GM12864 (cell line): ENCODE measurements around the gene CDH4.

Experiments
- DNase-seq: peaks from one replicate; pipeline ENCODE4 v3.0.0-alpha.2; 2011; ENCODE audit warnings: low read depth
- H3K4me3 ChIP-seq: 2 replicates; pipeline ENCODE4 v1.5.1; 2011; ENCODE audit warnings: mild to moderate bottlenecking, low read depth, low read length, control low read depth
- TF ChIP-seq, protein P1 (sequence below): IDR thresholded peaks from 2 replicates; pipeline ENCODE4 v1.5.1; 2011; ENCODE audit warnings: low read depth, mild to moderate bottlenecking, moderate library complexity, low read length, control low read depth, inconsistent platforms; ENCODE audit errors: missing control alignments

The CDH4 gene

DNA sequence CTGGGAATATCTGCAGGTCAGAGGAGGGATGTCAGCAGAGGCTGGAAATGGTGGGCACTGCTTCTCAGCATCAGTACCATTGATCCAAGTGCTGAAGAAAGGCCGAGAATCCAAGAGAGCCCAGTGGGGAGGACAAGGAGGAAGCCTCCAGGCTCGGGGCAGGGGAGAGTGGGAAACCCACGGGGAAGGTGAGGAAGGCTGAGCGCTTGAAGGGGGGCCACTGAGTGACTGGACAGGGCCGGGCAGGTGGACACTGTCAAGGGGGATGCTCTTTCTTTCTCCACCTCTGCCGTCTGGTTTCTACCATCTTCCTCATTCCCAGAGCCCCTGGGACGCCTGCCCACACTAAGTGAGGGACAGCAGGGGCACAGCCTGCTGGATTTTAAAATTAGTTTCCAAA, 335.0 kb downstream of the CDH4 start:
- H3K4me3 ChIP-seq = no peak overlapping the region
- no peak for DNase-seq
- TF ChIP-seq, protein P1, sequence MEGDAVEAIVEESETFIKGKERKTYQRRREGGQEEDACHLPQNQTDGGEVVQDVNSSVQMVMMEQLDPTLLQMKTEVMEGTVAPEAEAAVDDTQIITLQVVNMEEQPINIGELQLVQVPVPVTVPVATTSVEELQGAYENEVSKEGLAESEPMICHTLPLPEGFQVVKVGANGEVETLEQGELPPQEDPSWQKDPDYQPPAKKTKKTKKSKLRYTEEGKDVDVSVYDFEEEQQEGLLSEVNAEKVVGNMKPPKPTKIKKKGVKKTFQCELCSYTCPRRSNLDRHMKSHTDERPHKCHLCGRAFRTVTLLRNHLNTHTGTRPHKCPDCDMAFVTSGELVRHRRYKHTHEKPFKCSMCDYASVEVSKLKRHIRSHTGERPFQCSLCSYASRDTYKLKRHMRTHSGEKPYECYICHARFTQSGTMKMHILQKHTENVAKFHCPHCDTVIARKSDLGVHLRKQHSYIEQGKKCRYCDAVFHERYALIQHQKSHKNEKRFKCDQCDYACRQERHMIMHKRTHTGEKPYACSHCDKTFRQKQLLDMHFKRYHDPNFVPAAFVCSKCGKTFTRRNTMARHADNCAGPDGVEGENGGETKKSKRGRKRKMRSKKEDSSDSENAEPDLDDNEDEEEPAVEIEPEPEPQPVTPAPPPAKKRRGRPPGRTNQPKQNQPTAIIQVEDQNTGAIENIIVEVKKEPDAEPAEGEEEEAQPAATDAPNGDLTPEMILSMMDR = no peak

DNA sequence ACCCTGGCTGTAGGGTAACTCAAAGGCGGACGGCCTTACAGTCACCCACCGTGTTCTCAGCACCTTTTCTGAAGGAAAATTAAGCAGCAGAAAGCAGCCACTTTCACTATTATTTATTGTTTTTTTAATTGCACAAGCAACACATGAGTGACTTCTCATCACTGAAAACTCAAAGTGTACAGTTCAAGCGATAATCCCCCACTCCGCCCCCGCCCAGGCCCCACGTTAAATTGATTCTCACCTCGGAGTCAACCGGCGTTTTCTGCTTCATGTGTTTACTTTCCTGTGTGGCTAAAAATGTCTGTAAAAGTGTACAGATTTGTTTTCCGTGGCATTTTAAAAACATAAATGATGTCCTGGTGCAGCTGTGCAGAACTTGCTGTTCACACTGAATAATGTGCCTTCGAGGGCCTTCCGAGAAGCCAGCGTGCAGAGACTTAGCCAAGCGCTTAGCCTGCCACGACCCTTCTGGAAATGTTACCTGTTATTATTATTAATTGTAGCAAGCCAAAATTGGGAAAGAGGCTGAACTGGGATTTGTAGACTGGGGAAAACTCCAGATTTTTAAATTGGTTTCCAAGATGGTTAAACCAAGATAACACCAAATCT, 335.7 kb downstream of the CDH4 start:
- DNase-seq = no peak
- H3K4me3 ChIP-seq = no peak overlapping the region
- TF ChIP-seq, protein P1 = no peak

DNA sequence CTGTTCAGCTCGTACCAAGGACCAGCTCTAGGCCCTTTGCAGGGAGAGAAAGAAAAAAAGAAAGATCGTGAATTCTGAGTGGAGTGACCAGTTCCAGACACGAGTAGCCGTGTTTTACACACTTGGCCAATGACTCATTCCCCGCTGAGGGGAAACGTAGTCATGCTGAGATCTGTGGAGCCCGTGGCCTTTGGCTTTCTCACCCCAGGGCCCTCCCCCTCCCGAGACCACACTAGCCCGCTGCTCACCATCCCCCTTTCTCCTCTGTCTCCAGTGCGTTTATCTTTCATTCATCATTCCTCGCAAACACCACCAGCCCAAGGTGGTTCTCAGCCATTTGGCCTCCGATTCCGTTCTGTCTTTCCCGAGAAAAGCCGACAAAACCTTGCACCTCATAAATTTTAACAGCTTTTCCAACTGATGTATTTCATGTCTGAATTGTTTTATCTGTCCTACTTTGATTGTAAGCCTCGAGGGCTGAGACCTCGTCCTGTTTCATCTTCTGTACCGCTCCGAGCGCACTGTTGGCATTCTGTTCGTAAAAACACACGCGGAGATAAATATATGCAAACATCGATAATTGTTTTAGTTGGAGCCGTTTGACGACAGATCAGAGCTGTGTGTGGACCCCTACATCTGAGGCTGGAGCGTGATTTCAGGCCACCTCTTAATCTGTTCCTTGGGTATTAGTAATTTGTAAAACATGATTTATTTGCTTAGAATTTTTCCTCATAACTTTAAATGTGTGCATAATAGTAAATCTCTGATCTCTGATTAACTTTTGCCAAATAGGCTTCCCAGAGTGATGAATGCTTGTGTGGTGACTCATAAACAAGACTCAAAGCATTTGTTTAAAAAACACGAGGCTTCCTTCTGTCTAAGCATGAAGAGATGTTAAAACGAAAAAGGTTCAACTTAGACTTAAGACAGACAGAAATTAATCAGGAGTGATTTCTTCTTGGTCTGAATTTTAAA, 336.6 kb downstream of the CDH4 start:
- TF ChIP-seq, protein P1 = no peak
- no peak overlapping the region for H3K4me3 ChIP-seq
- no peak for DNase-seq

DNA sequence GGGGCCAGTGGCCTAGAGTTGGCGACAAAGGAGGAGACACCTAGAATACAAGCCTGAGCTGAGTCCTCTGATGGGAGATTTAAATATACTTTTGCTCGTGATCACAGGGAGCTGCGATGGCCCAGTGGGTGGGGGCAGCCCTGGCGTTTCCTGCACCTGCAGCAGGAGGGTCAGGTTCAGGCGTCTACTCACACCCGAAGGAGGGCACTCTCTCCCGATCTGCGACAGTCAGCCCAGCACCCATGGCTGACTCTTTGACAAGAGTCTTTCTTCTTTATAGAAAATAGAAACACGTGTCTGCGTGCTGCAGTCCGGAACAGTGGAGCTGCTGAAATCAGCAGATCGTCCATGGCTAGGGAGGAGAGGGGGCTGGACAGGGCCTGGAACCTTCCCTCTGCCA, 338.2 kb downstream of the CDH4 start:
- DNase-seq = no peak
- TF ChIP-seq, protein P1 = no peak
- no peak overlapping the region for H3K4me3 ChIP-seq

DNA sequence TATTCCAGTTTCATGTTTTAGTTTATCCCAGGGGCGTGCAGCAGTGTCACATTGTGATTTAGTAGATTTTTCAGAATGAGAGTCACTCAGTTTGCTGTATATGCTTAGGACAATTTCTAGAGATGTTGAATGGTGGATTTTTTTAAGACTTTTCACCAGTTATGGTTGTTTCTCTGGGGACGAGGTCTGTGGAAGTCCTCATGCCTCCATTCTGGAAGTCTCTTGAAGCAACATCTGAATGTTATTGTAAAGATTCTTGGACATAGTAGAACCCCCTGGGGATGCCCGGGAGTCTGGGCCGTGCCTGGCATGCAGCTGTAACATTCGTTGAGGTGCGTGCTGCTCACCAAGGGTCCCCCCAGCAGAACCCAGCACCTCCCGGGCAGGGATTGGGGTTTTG, 341.5 kb downstream of the CDH4 start:
- no peak overlapping the region for H3K4me3 ChIP-seq
- TF ChIP-seq, protein P1 = no peak
- DNase-seq = no peak

DNA sequence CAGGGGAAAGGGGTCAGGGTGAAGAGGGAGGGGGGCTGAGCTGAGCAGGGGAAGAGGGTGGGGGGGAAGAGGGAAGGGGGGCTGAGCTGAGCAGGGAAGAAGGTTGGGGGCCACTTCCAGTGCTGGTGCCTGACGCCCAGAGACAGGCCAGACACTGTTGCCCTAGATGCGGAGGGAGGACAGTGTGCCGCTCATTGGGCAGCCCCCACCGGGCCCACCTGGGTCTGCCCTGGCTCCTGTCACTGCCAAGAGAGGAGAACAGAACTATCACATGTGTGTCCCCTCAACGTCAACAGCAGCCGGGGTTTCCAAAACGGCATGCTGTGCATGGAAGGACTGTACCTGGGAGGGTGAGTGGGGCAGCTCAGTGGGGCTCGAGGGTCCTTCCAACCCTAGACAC, 342.1 kb downstream of the CDH4 start:
- TF ChIP-seq, protein P1 = no peak
- no peak overlapping the region for H3K4me3 ChIP-seq
- no peak for DNase-seq
